HepG2 (cell line): Measurements from ENCODE around the gene CGREF1. TPM values are rescaled to one million over a fixed set of nuclear protein-coding genes. Genes with fewer than 3 reads are reported as not detected.

Experiments used
- CBX1 ChIP-seq: IDR thresholded peaks from one replicate; pipeline ENCODE4 v1.6.1; 2016; ENCODE audit warnings: antibody characterized with exemption, low read depth
- DDIT3 ChIP-seq: sonication (generic); formaldehyde crosslinking; IDR thresholded peaks from 2 replicates; pipeline ENCODE4 v1.4.0; 2020; ENCODE audit warnings: mild to moderate bottlenecking, missing genetic modification reagents
- DMAP1 ChIP-seq: IDR thresholded peaks from 2 replicates; pipeline ENCODE4 v1.6.1; 2016
- ELF3 ChIP-seq: IDR thresholded peaks from 2 replicates; pipeline ENCODE4 v1.6.1; 2016; ENCODE audit warnings: missing genetic modification reagents, missing compliant biosample characterization
- ETS1 ChIP-seq: sonication (generic); formaldehyde crosslinking; IDR thresholded peaks from 2 replicates; pipeline ENCODE4 v1.4.0; 2020; ENCODE audit warnings: missing genetic modification reagents
- FOXP1 ChIP-seq, 2 experiments: fragments of 450-650 bp in 1 of 2; IDR thresholded peaks; 2 replicates each; pipeline ENCODE4 v1.6.1; 2017 to 2018; ENCODE audit warnings: antibody characterized with exemption in 1 of 2
- KAT8 ChIP-seq: IDR thresholded peaks from 2 replicates; pipeline ENCODE4 v1.6.1; 2016; ENCODE audit warnings: missing genetic modification reagents, missing compliant biosample characterization
- KMT2A ChIP-seq: sonication (generic); formaldehyde crosslinking; IDR thresholded peaks from 2 replicates; pipeline ENCODE4 v1.4.0; 2020; ENCODE audit warnings: missing genetic modification reagents
- MIXL1 ChIP-seq: IDR thresholded peaks from 2 replicates; pipeline ENCODE4 v1.6.1; 2016
- NCOA5 ChIP-seq: sonication (generic); formaldehyde crosslinking; IDR thresholded peaks from 2 replicates; pipeline ENCODE4 v1.4.0; 2020; ENCODE audit warnings: missing genetic modification reagents
- NFATC3 ChIP-seq: sonication (generic); formaldehyde crosslinking; IDR thresholded peaks from 2 replicates; pipeline ENCODE4 v1.5.1; 2020; ENCODE audit warnings: mild to moderate bottlenecking, missing genetic modification reagents
- REL ChIP-seq: sonication (generic); formaldehyde crosslinking; conservative IDR thresholded peaks from 2 replicates; pipeline ENCODE4 v1.8.0; 2022; ENCODE audit warnings: mild to moderate bottlenecking, missing genetic modification reagents, moderate library complexity
- SETDB1 ChIP-seq: sonication (generic); formaldehyde crosslinking; IDR thresholded peaks from 2 replicates; pipeline ENCODE4 v1.5.1; 2020; ENCODE audit warnings: missing genetic modification reagents, mild to moderate bottlenecking, borderline replicate concordance
- SKI ChIP-seq: fragments of 450-650 bp; IDR thresholded peaks from one replicate; pipeline ENCODE4 v1.6.1; 2018; ENCODE audit warnings: mild to moderate bottlenecking; ENCODE audit not compliant: partially characterized antibody
- TFDP2 ChIP-seq: sonication (generic); formaldehyde crosslinking; IDR thresholded peaks from 2 replicates; pipeline ENCODE4 v1.4.0; 2020; ENCODE audit warnings: missing genetic modification reagents
- ZC3H13 ChIP-seq: sonication (generic); formaldehyde crosslinking; IDR thresholded peaks from 2 replicates; pipeline ENCODE4 v1.8.1; 2023; ENCODE audit warnings: mild to moderate bottlenecking, missing genetic modification reagents, moderate library complexity
- ZFYVE20 ChIP-seq: sonication (generic); formaldehyde crosslinking; IDR thresholded peaks from 2 replicates; pipeline ENCODE4 v1.8.0; 2023; ENCODE audit warnings: low read depth, mild to moderate bottlenecking, moderate library complexity, missing genetic modification reagents, borderline replicate concordance
- ZNF142 ChIP-seq: sonication (generic); formaldehyde crosslinking; IDR thresholded peaks from 2 replicates; pipeline ENCODE4 v1.4.0; 2020; ENCODE audit warnings: missing genetic modification reagents
- ZNF20 ChIP-seq: sonication (generic); formaldehyde crosslinking; IDR thresholded peaks from 2 replicates; pipeline ENCODE4 v1.4.0; 2020; ENCODE audit warnings: mild to moderate bottlenecking, moderate library complexity, missing genetic modification reagents
- ZNF329 ChIP-seq: sonication (generic); formaldehyde crosslinking; IDR thresholded peaks from 2 replicates; pipeline ENCODE4 v1.9.0; 2021; ENCODE audit warnings: low read depth, mild to moderate bottlenecking, missing genetic modification reagents
- ZNF570 ChIP-seq: sonication (generic); formaldehyde crosslinking; IDR thresholded peaks from 2 replicates; pipeline ENCODE4 v1.4.0; 2020; ENCODE audit warnings: mild to moderate bottlenecking, missing genetic modification reagents, borderline replicate concordance
- ZNF841 ChIP-seq: sonication (generic); formaldehyde crosslinking; IDR thresholded peaks from 2 replicates; pipeline ENCODE4 v1.8.1; 2023; ENCODE audit warnings: missing genetic modification reagents, borderline replicate concordance
- polyA plus RNA-seq, 8 experiments: library from polyadenylated mRNA; depleted of rRNA in 3 of 8; stranded (reverse) in 7 of 8; unstranded in 1 of 8; fragments of >200 nt; fragmentation: Illumina TruSeq in 4 of 8; extraction: Trizol in 4 of 8; gene quantifications; 2 replicates each; pipeline versions ENCODE4 v1.2.1 to v1.2.3, GENCODE V29; 2011 to 2016; ENCODE audit warnings: low read depth in 4 of 8, missing spikeins in 1 of 8, mixed read lengths in 1 of 8; ENCODE audit not compliant: insufficient read depth in 1 of 8
- total RNA-seq, 5 experiments: library from RNA; depleted of rRNA; stranded (reverse); fragments of >200 nt; fragmentation: Illumina TruSeq; extraction: Trizol; gene quantifications; 2 replicates each; pipeline ENCODE4 v1.2.3, GENCODE V29; 2016; ENCODE audit warnings: low read depth in 1 of 5

The CGREF1 gene
- total and polyA plus RNA-seq, 2 of the 13 experiments (the other 11 are each of a cell fraction or from before 2014, with no cell fraction given): 13.9 to 23.4 TPM

GRCh38 chr2:27118525-27119329 lies at the start of gene CGREF1 (continued):
- 0 out of 2 replicates have a peak, but pooled peaks have one; percentile 37 for TF ChIP-seq ZNF329
- TF ChIP-seq DMAP1 (CRISPR knock-in tag): peak; percentile 19; the same call in 1 of the 2 replicates
- TF ChIP-seq FOXP1 (IDR thresholded peaks at IDR 0.05): no peak
- TF ChIP-seq FOXP1 (CRISPR knock-in tag; IDR thresholded peaks at IDR 0.05): no peak
- TF ChIP-seq DDIT3 (CRISPR knock-in tag): no peak
- TF ChIP-seq NFATC3 (CRISPR knock-in tag): no peak
- no peak; the same call in 1 of the 2 replicates for TF ChIP-seq ZNF841
- TF ChIP-seq CBX1: no peak
- no peak for TF ChIP-seq ZNF142 (CRISPR knock-in tag)
- no peak for TF ChIP-seq ZNF20
- TF ChIP-seq REL (CRISPR knock-in tag): no peak
- no peak for TF ChIP-seq KMT2A (CRISPR knock-in tag)
- no peak for TF ChIP-seq MIXL1
- TF ChIP-seq ZFYVE20: peak; percentile 82; the same call in 1 of the 2 replicates
- TF ChIP-seq ELF3: no peak
- TF ChIP-seq ETS1 (CRISPR knock-in tag): no peak
- TF ChIP-seq NCOA5 (CRISPR knock-in tag): no peak
- TF ChIP-seq ZNF570 (CRISPR knock-in tag): no peak
- TF ChIP-seq SKI: no peak
- TF ChIP-seq TFDP2 (CRISPR knock-in tag): no peak; the same call in 1 of the 2 replicates
- TF ChIP-seq SETDB1: no peak
- TF ChIP-seq ZC3H13 (CRISPR knock-in tag): 0 out of 2 replicates have a peak, but pooled peaks have one; percentile 75
- TF ChIP-seq KAT8: no peak
